H1 (cell line): ENCODE data around the gene TMEM244. TPM values are rescaled to one million over a fixed set of nuclear protein-coding genes. Genes with fewer than 3 reads are reported as not detected.

ENCODE experiments used
- CHD7 ChIP-seq: fragments of 300-600 bp; sonication (generic); IDR thresholded peaks from 2 replicates; pipeline ENCODE4 v1.7.1; 2012; ENCODE audit warnings: low read length, moderate library complexity, mild to moderate bottlenecking, inconsistent platforms; ENCODE audit not compliant: insufficient replicate concordance
- FOSL1 ChIP-seq: IDR thresholded peaks from 2 replicates; pipeline ENCODE4 v1.6.1; 2011; ENCODE audit warnings: mild to moderate bottlenecking, low read depth, low read length, moderate library complexity; ENCODE audit not compliant: insufficient read depth
- polyA plus RNA-seq, 7 experiments: library from polyadenylated mRNA; depleted of rRNA in 3 of 7; stranded (reverse) in 5 of 7; unstranded in 2 of 7; fragments of >200 nt in 5 of 7; fragments of 200-250 nt in 2 of 7; gene quantifications; 1 replicate in 5 of 7; 2 replicates in 1 of 7; 4 replicates in 1 of 7; pipeline versions ENCODE4 v1.2.1 to v1.2.3, GENCODE V29; 2011 to 2013; ENCODE audit warnings: missing spikeins in 2 of 7, mixed read lengths in 2 of 7
- total RNA-seq: library from RNA; stranded (reverse); fragmentation: NEBNext Ultra II Directional; extraction: Animal tissue kit (Norgen Biotek cat#: 25700); gene quantifications from 2 replicates; pipeline ENCODE4 v1.2.1, GENCODE V29; 2021

The TMEM244 gene
- total and polyA plus RNA-seq, 2 of the 8 experiments (the other 6 are each of a cell fraction or from before 2014, with no cell fraction given): not detected

DNA sequence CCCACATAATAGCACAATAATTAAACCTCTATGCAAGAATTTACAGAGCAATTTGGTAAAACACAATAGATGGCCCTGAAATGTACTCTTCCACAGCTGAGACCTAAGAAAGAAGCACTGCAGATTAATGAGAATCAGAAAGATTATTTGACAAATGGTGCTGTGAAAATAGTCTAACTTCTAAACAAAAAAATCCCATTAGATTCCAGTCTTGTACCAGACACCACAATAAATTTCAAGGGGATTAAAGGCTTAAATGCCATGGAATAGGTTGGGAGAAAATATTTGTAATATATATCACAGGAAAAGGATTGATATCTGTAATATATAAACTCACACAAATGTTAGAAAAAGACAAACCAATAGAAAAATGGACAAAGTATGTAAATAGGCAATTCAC lies 14.4 kb downstream of the TMEM244 start (continued):
- no peak for TF ChIP-seq CHD7
- TF ChIP-seq FOSL1: no peak
